Raji (cell line): ENCODE data around the gene GATA5.

Experiments used
- POLR2A ChIP-seq: IDR thresholded peaks from 2 replicates; pipeline ENCODE4 v1.6.1; 2011; ENCODE audit warnings: low read depth, low read length, control low read depth; ENCODE audit not compliant: insufficient read depth

GATA5 gene

GRCh38 chr20:62495749-62496567 is 20.2 kb upstream of the GATA5 start:
- no peak for TF ChIP-seq POLR2A

DNA sequence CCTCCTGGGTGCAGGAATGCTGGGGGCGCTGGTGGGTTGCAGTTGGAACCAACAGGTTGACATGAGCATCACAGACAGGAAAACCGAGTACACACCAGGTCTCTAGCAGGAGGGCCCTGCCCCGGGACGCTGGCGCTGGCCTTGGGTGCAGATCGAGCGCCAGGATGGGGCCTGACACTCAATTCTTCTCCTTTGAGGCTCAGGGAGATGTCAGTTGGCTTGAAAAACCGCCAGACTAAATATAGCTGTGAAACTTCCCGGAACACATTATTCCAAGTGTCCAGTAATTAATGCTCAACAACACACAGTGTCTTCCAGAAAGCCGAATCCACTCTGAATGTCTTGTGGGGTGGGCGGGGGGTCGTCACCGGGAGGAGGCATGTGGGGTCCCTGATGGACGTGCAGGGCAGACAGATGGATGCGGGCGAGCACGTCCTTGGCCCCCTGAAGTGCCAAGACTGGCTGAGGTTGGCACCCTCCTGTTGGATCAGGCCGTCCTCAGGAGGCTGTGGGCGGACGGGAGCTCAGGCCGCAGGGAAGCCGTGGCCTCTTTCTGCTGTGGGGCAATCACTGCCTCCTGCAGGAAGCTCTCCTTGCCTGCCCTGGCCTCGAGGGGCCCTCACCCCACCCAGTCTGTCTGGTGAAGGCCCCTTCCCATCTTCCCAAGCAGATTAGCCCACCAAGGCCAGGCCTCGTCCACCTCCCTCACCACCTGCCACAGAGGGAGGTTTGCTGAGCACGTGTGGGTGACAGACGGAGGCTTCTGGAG is 19.4 kb upstream of the GATA5 start:
- TF ChIP-seq POLR2A: no peak

DNA sequence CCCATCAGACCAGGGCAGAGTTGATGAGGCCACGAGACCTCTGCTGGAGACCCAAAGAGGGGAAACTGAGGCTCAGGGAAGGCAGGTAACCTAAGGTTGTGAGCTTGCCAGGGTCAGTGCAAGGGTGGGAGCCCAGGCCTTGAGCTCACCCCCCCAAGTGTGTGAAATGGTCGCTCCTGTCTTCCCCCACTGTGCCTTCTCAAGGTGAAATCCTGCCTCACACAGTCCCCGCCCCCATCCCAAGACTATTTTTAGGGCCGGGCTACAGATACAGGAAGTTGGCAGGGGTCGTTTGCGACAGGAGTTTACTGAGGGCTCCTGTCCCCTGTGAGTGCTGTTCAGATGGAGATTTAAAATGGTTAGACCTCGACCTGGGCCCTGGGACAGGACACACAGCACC is 18.7 kb upstream of the GATA5 start:
- no peak for TF ChIP-seq POLR2A

DNA sequence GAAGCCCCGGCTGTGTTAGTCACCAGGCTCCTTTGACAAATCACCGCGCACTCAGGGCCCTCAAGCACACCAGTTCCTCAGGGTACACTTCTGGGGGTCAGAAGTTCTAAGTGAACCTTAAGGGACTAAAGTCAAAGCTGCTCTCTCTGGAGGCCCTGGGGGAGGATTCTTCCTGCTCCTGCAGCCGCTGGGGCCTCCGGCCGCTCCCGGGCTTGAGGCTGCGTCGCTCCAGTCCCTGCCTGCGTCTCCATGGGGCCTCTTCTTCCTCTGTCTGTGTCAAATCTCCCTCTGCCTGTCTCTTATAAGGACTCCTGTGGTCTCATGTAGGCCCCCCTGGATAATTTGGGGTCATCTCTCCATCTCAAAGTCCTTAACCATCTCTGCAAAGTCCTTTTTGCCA is 18.1 kb upstream of the GATA5 start:
- no peak for TF ChIP-seq POLR2A

- no peak for TF ChIP-seq POLR2A
These were observed 17.6 kb upstream of the GATA5 start for GRCh38 chr20:62493253-62493885.

- TF ChIP-seq POLR2A: no peak
These were observed 16.9 kb upstream of the GATA5 start for GRCh38 chr20:62492711-62493110.

- no peak for TF ChIP-seq POLR2A
These were observed 14.1 kb upstream of the GATA5 start for GRCh38 chr20:62489932-62490263.

DNA sequence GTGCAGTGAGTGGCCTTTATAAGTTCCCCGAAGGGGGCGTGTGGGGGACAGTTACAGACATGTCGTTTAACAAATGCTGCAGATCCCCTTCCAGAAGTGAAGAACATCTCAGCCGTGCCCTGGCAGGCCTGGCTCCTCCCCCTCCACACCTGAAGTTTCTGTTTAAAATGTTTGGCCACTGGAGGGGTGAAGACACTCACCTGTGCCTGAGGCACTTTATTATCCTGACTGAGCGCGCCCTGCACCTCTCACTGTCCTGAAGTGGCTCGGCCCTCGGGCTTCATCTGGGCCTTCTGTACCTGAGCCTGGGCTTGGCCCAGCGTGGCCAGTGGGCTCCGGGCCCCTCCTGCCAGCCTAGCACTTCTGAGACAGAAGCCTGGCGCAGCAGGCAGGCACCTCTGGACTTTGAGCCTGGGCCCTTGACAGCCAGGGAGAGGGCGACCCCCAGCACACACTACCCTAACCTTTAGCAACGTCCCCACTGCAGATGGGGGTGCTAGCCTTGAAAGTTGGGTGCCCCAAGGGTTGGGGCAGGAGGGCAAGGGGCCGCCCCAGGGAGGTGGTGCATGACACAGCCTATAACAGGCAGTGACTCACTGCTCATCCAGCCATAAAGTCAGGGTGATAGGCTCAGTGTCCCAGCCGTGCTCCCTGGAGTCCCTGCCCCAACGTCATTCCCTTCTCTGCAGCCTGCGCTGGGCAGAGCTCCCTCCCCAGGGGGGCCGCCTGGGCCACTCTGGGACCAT is 13.6 kb upstream of the GATA5 start:
- TF ChIP-seq POLR2A: no peak

GRCh38 chr20:62488470-62488869 is 12.7 kb upstream of the GATA5 start:
- TF ChIP-seq POLR2A: no peak

DNA sequence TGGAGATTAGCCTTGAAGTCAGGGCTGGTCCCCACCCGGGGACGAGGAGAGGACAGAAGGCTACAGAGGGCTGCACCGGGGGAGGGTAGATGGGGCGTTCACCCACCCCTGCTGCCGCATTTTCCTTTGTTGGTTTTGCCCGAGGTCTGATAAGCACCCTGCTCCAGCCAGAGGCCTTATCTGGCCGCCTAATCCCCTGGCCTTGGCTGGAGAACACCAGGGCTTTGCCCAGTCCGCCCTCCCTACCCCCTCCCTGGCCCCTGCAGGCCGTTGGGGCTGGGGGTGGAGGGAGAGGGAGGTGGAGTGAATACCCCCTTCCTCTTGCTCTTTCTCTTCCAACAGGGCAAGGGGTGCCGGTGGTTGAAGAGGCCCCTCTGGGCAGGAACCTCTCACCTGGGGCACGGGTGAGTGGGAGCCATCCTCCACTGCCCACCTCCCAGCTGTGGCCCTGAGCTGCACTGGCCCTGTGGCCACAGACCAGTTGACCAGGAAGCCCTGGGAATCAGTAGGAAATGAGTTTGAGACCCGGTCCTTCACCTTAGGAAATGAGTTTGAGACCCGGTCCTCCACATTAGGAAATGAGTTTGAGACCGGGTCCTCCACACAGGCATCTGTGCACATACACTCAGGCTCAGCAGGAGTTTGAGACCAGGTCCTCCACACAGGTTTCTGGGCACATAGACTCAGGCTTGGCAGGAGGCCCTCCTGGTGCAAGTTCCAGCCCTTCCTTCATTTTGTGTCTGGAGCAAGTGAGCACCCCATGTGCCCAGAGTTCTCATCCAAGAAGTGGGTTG is 12.0 kb upstream of the GATA5 start:
- no peak for TF ChIP-seq POLR2A

- TF ChIP-seq POLR2A: no peak
These were observed 11.3 kb upstream of the GATA5 start for GRCh38 chr20:62487118-62487517.

DNA sequence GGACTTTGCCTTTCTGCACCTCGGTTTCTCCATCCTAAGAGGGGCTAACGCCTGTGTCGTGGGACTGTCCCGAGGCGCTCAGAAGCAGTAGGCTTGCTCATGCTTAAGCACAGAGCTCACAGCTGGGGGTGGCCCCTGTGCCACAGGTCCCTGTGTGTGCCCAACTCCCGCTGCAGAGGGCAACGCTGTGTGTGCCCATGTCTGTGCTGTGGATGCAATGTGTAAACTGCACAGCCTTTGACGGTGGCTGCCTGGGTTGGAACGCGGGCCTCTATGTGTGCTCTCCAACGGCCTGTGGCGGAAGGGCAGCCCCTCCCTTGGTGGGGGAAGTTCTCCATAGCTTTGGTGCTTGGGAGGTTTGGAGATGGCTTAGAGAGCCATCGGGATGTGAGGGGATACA is 10.7 kb upstream of the GATA5 start:
- no peak for TF ChIP-seq POLR2A

GRCh38 chr20:62485701-62486089 is 9.9 kb upstream of the GATA5 start:
- no peak for TF ChIP-seq POLR2A

DNA sequence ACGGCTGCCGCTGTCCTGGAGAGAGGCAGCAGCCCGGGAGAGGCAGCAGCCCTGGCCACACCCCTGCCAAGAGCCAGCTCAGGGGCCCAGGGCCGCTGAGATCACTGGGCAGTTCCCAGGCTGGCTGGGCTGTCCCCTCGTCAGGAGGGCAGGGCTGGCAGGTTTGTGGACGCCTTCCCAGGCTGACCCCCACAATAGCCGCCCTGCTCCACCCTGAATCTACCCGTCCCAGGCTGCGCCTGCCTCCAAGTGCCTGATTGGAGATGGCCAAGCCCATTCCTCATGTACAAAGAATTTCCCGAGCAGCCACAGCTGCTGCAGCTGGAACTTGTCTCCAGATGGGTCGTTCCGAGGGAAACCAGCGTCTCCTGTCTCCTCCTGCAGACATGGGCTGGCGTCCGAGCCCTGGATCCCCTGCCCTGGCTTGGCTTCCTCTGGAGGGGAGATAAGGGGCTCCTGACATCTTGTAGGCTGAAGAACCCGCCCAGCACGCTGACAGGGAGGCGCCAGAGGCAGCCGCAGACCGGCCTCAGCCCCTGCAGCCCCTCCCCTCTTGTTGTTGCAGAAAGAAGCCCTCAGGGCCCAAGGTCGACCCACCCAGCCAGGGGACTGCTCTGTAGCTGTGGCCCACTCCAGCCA is 9.4 kb upstream of the GATA5 start:
- no peak for TF ChIP-seq POLR2A
